HEK293T (cell line): Measurements from ENCODE around the gene SHISA2.

Experiments used
- BHLHE40 ChIP-seq: fragments of 450-650 bp; IDR thresholded peaks from 2 replicates; pipeline ENCODE4 v1.6.1; 2016; ENCODE audit warnings: mild to moderate bottlenecking, moderate library complexity, borderline replicate concordance
- CTBP1 ChIP-seq: fragments of 450-650 bp; IDR thresholded peaks from 2 replicates; pipeline ENCODE4 v1.6.1; 2016; ENCODE audit warnings: borderline replicate concordance
- FOXA1 ChIP-seq: fragments of 450-650 bp; IDR thresholded peaks from 2 replicates; pipeline ENCODE4 v1.6.1; 2016; ENCODE audit warnings: mild to moderate bottlenecking
- FOXM1 ChIP-seq: fragments of 450-650 bp; IDR thresholded peaks from 2 replicates; pipeline ENCODE4 v1.6.1; 2017; ENCODE audit warnings: mild to moderate bottlenecking, borderline replicate concordance
- HDGF ChIP-seq: fragments of 450-650 bp; IDR thresholded peaks from 2 replicates; pipeline ENCODE4 v1.6.1; 2017; ENCODE audit warnings: antibody characterized with exemption, borderline replicate concordance
- L3MBTL2 ChIP-seq: fragments of 450-650 bp; conservative IDR thresholded peaks from 2 replicates; pipeline ENCODE4 v1.6.1; 2016; ENCODE audit warnings: mild to moderate bottlenecking
- LEF1 ChIP-seq: fragments of 450-650 bp; IDR thresholded peaks from 2 replicates; pipeline ENCODE4 v1.6.1; 2017; ENCODE audit warnings: mild to moderate bottlenecking, borderline replicate concordance
- NFRKB ChIP-seq: fragments of 450-650 bp; IDR thresholded peaks from 2 replicates; pipeline ENCODE4 v1.6.1; 2016; ENCODE audit warnings: mild to moderate bottlenecking, moderate library complexity
- SP1 ChIP-seq: fragments of 450-650 bp; IDR thresholded peaks from 2 replicates; pipeline ENCODE4 v1.6.1; 2017
- SUZ12 ChIP-seq: fragments of 450-650 bp; IDR thresholded peaks from 2 replicates; pipeline ENCODE4 v1.6.1; 2016; ENCODE audit warnings: mild to moderate bottlenecking
- TARDBP ChIP-seq: fragments of 450-650 bp; IDR thresholded peaks from 2 replicates; pipeline ENCODE4 v1.6.1; 2016

- TF ChIP-seq FOXA1 (no peak), NFRKB (no peak), BHLHE40 (no peak), LEF1 (no peak), SP1 (no peak), CTBP1 (no peak), L3MBTL2 (no peak), FOXM1 (no peak), TARDBP (no peak), SUZ12 (no peak), HDGF (no peak)
These were observed 10.1 kb upstream of the SHISA2 start for GRCh38 chr13:26061947-26062346.
